K562 (cell line): Measurements from ENCODE around the gene SLC12A4. TPM values are rescaled to one million over a fixed set of nuclear protein-coding genes. Genes with fewer than 3 reads are reported as not detected.

ENCODE experiments used
- CBX2 ChIP-seq: fragments of 200-600 bp; sonication (generic); IDR thresholded peaks from one replicate; pipeline ENCODE4 v1.6.1; 2012; ENCODE audit warnings: mild to moderate bottlenecking, low read length, inconsistent platforms; ENCODE audit not compliant: insufficient read depth, poor library complexity, severe bottlenecking
- HNRNPLL ChIP-seq: fragments of 200-400 bp; formaldehyde crosslinking; IDR thresholded peaks from 2 replicates; pipeline ENCODE4 v1.6.1; 2017; ENCODE audit warnings: low read length, low read depth, mild to moderate bottlenecking; ENCODE audit not compliant: poor library complexity, severe bottlenecking
- L3MBTL2 ChIP-seq: fragments of 450-650 bp; IDR thresholded peaks from 2 replicates; pipeline ENCODE4 v1.6.1; 2016; ENCODE audit warnings: mild to moderate bottlenecking, moderate library complexity
- NONO ChIP-seq, 2 experiments: fragments of 200-400 bp in 1 of 2; fragments of 450-650 bp in 1 of 2; formaldehyde crosslinking in 1 of 2; IDR thresholded peaks; 2 replicates each; pipeline ENCODE4 v1.6.1; 2017; ENCODE audit warnings: low read depth in 2 of 2, mild to moderate bottlenecking in 2 of 2, moderate library complexity in 2 of 2, low read length in 1 of 2
- RBM34 ChIP-seq: fragments of 200-400 bp; formaldehyde crosslinking; IDR thresholded peaks from 2 replicates; pipeline ENCODE4 v1.6.1; 2018; ENCODE audit warnings: low read length, borderline replicate concordance; ENCODE audit not compliant: insufficient read depth
- RUNX1 ChIP-seq: sonication (generic); IDR thresholded peaks from 2 replicates; pipeline ENCODE4 v1.6.1; 2016; ENCODE audit warnings: antibody characterized with exemption, low read depth
- SLC30A9 ChIP-seq: fragments of 250-450 bp; sonication (Bioruptor Pico); IDR thresholded peaks from 2 replicates; pipeline ENCODE4 v1.8.0; 2022; ENCODE audit warnings: mild to moderate bottlenecking, moderate library complexity
- SMC3 ChIP-seq: conservative IDR thresholded peaks from 2 replicates; pipeline ENCODE4 v1.6.1; 2011; ENCODE audit warnings: low read depth, low read length, improper control_type of control experiment; ENCODE audit not compliant: insufficient read depth
- ZFX ChIP-seq: sonication (generic); formaldehyde crosslinking; IDR thresholded peaks from 2 replicates; pipeline ENCODE4 v1.8.0; 2022; ENCODE audit warnings: mild to moderate bottlenecking, missing genetic modification reagents, moderate library complexity
- ZNF766 ChIP-seq: fragments of 200-800 bp; sonication (Bioruptor generic); conservative IDR thresholded peaks from 2 replicates; pipeline ENCODE4 v1.6.1; 2016; ENCODE audit warnings: missing genetic modification characterization, missing compliant biosample characterization
- polyA plus RNA-seq, 8 experiments: library from polyadenylated mRNA; depleted of rRNA in 4 of 8; stranded (reverse) in 5 of 8; unstranded in 3 of 8; fragments of >200 nt; fragmentation: Nextera tagmentation in 2 of 8; fragmentation: Illumina TruSeq in 1 of 8; extraction: Ambion mirVana in 2 of 8; extraction: Trizol in 1 of 8; gene quantifications; 2 replicates each; pipeline versions ENCODE4 v1.2.1 to v1.2.3, GENCODE V29; 2011 to 2014; ENCODE audit warnings: inconsistent platforms in 1 of 8, missing spikeins in 1 of 8
- total RNA-seq, 7 experiments: library from RNA; depleted of rRNA in 6 of 7; stranded (reverse); fragments of >200 nt in 6 of 7; fragmentation: Illumina TruSeq in 2 of 7; extraction: Trizol in 2 of 7; gene quantifications; 2 replicates each; pipeline versions ENCODE4 v1.2.1 to v1.2.3, GENCODE V29; 2011 to 2021; ENCODE audit warnings: low replicate concordance in 1 of 7
- TF ChIP-seq, protein P1 (sequence below): fragments of 250-450 bp; sonication (Bioruptor Pico); IDR thresholded peaks from 2 replicates; pipeline ENCODE4 v1.5.0; 2020; ENCODE audit warnings: mild to moderate bottlenecking
- TF ChIP-seq, protein P2 (sequence below): fragments of 250-450 bp; sonication (Bioruptor Pico); IDR thresholded peaks from 2 replicates; pipeline ENCODE4 v1.5.0; 2022; ENCODE audit warnings: mild to moderate bottlenecking
- TF ChIP-seq, protein P3 (sequence below): fragments of 450-650 bp; formaldehyde crosslinking; IDR thresholded peaks from 2 replicates; pipeline ENCODE4 v1.4.0; 2020; ENCODE audit warnings: mild to moderate bottlenecking, moderate library complexity
- TF ChIP-seq, protein P4 (sequence below): sonication (generic); formaldehyde crosslinking; IDR thresholded peaks from 2 replicates; pipeline ENCODE4 v1.8.0; 2022; ENCODE audit warnings: mild to moderate bottlenecking, missing genetic modification reagents
- TF ChIP-seq, protein P5 (sequence below): fragments of 450-650 bp; IDR thresholded peaks from 2 replicates; pipeline ENCODE4 v1.7.1; 2018; ENCODE audit warnings: mild to moderate bottlenecking, low read depth; ENCODE audit not compliant: partially characterized antibody

Gene SLC12A4
- total and polyA plus RNA-seq, 9 of the 15 experiments (the other 6 are each of a cell fraction or from before 2014, with no cell fraction given) = 0.75 to 43.5 (median 15.0) TPM

- TF ChIP-seq, protein P1, sequence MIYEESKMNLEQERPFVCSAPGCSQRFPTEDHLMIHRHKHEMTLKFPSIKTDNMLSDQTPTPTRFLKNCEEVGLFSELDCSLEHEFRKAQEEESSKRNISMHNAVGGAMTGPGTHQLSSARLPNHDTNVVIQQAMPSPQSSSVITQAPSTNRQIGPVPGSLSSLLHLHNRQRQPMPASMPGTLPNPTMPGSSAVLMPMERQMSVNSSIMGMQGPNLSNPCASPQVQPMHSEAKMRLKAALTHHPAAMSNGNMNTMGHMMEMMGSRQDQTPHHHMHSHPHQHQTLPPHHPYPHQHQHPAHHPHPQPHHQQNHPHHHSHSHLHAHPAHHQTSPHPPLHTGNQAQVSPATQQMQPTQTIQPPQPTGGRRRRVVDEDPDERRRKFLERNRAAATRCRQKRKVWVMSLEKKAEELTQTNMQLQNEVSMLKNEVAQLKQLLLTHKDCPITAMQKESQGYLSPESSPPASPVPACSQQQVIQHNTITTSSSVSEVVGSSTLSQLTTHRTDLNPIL (CRISPR knock-in tag) = no peak
- TF ChIP-seq L3MBTL2 = peak; percentile 40; the same call in 1 of the 2 replicates
- TF ChIP-seq SMC3 = no peak
- peak; percentile 74 for TF ChIP-seq ZNF766 (CRISPR knock-in tag)
- TF ChIP-seq, protein P2, sequence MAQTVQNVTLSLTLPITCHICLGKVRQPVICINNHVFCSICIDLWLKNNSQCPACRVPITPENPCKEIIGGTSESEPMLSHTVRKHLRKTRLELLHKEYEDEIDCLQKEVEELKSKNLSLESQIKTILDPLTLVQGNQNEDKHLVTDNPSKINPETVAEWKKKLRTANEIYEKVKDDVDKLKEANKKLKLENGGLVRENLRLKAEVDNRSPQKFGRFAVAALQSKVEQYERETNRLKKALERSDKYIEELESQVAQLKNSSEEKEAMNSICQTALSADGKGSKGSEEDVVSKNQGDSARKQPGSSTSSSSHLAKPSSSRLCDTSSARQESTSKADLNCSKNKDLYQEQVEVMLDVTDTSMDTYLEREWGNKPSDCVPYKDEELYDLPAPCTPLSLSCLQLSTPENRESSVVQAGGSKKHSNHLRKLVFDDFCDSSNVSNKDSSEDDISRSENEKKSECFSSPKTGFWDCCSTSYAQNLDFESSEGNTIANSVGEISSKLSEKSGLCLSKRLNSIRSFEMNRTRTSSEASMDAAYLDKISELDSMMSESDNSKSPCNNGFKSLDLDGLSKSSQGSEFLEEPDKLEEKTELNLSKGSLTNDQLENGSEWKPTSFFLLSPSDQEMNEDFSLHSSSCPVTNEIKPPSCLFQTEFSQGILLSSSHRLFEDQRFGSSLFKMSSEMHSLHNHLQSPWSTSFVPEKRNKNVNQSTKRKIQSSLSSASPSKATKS (CRISPR knock-in tag) = no peak
- TF ChIP-seq NONO (IDR thresholded peaks at IDR 0.05; ENCODE audit: low read depth in 2 of 2, low read length in 1 of 2) = no peak
- TF ChIP-seq, protein P3, sequence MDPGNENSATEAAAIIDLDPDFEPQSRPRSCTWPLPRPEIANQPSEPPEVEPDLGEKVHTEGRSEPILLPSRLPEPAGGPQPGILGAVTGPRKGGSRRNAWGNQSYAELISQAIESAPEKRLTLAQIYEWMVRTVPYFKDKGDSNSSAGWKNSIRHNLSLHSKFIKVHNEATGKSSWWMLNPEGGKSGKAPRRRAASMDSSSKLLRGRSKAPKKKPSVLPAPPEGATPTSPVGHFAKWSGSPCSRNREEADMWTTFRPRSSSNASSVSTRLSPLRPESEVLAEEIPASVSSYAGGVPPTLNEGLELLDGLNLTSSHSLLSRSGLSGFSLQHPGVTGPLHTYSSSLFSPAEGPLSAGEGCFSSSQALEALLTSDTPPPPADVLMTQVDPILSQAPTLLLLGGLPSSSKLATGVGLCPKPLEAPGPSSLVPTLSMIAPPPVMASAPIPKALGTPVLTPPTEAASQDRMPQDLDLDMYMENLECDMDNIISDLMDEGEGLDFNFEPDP (CRISPR knock-in tag) = no peak
- TF ChIP-seq SLC30A9 (CRISPR knock-in tag) = no peak
- no peak for TF ChIP-seq CBX2
- TF ChIP-seq, protein P4, sequence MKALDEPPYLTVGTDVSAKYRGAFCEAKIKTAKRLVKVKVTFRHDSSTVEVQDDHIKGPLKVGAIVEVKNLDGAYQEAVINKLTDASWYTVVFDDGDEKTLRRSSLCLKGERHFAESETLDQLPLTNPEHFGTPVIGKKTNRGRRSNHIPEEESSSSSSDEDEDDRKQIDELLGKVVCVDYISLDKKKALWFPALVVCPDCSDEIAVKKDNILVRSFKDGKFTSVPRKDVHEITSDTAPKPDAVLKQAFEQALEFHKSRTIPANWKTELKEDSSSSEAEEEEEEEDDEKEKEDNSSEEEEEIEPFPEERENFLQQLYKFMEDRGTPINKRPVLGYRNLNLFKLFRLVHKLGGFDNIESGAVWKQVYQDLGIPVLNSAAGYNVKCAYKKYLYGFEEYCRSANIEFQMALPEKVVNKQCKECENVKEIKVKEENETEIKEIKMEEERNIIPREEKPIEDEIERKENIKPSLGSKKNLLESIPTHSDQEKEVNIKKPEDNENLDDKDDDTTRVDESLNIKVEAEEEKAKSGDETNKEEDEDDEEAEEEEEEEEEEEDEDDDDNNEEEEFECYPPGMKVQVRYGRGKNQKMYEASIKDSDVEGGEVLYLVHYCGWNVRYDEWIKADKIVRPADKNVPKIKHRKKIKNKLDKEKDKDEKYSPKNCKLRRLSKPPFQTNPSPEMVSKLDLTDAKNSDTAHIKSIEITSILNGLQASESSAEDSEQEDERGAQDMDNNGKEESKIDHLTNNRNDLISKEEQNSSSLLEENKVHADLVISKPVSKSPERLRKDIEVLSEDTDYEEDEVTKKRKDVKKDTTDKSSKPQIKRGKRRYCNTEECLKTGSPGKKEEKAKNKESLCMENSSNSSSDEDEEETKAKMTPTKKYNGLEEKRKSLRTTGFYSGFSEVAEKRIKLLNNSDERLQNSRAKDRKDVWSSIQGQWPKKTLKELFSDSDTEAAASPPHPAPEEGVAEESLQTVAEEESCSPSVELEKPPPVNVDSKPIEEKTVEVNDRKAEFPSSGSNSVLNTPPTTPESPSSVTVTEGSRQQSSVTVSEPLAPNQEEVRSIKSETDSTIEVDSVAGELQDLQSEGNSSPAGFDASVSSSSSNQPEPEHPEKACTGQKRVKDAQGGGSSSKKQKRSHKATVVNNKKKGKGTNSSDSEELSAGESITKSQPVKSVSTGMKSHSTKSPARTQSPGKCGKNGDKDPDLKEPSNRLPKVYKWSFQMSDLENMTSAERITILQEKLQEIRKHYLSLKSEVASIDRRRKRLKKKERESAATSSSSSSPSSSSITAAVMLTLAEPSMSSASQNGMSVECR (CRISPR knock-in tag) = no peak
- TF ChIP-seq RUNX1 = no peak
- TF ChIP-seq, protein P5, sequence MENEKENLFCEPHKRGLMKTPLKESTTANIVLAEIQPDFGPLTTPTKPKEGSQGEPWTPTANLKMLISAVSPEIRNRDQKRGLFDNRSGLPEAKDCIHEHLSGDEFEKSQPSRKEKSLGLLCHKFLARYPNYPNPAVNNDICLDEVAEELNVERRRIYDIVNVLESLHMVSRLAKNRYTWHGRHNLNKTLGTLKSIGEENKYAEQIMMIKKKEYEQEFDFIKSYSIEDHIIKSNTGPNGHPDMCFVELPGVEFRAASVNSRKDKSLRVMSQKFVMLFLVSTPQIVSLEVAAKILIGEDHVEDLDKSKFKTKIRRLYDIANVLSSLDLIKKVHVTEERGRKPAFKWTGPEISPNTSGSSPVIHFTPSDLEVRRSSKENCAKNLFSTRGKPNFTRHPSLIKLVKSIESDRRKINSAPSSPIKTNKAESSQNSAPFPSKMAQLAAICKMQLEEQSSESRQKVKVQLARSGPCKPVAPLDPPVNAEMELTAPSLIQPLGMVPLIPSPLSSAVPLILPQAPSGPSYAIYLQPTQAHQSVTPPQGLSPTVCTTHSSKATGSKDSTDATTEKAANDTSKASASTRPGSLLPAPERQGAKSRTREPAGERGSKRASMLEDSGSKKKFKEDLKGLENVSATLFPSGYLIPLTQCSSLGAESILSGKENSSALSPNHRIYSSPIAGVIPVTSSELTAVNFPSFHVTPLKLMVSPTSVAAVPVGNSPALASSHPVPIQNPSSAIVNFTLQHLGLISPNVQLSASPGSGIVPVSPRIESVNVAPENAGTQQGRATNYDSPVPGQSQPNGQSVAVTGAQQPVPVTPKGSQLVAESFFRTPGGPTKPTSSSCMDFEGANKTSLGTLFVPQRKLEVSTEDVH = no peak
- no peak; the same call in 1 of the 2 replicates for TF ChIP-seq ZFX (CRISPR knock-in tag)
- TF ChIP-seq RBM34 = no peak
- TF ChIP-seq HNRNPLL = no peak
These were observed 37.4 kb upstream of the SLC12A4 start (continued) for GRCh38 chr16:68005786-68006286.
